ENCODE measurements around the gene DLK1.

DNA sequence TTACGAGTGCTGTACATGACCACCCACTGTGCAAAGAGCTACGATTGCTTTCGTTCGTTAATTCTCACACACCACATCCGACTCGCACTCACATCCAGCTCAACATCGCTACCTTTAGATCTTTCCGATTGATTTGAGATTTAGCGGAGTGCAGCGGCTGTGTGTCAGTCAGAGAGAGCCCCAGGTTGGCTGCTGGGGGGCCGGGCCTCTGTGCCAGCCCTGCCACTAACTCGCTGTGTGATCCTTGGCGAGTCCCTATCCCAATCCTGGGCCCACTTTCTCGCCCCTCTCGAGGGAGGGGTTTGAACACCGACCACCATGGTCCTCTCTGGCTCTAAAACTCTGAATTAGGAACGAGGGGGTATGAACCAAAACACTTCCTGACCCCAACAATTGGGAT lies 8.6 kb downstream of the DLK1 start:
- TF ChIP-seq POLR2AphosphoS5 (IDR thresholded peaks at IDR 0.05; ENCODE audit: low read depth, low read length) (no peak), TCF7L2 (IDR thresholded peaks at IDR 0.05; ENCODE audit: low read depth, low read length) (no peak), SIN3A (IDR thresholded peaks at IDR 0.05; ENCODE audit: borderline replicate concordance, insufficient read depth, low read depth, low read length) (no peak)
- TF ChIP-seq, protein P1, sequence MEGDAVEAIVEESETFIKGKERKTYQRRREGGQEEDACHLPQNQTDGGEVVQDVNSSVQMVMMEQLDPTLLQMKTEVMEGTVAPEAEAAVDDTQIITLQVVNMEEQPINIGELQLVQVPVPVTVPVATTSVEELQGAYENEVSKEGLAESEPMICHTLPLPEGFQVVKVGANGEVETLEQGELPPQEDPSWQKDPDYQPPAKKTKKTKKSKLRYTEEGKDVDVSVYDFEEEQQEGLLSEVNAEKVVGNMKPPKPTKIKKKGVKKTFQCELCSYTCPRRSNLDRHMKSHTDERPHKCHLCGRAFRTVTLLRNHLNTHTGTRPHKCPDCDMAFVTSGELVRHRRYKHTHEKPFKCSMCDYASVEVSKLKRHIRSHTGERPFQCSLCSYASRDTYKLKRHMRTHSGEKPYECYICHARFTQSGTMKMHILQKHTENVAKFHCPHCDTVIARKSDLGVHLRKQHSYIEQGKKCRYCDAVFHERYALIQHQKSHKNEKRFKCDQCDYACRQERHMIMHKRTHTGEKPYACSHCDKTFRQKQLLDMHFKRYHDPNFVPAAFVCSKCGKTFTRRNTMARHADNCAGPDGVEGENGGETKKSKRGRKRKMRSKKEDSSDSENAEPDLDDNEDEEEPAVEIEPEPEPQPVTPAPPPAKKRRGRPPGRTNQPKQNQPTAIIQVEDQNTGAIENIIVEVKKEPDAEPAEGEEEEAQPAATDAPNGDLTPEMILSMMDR (IDR thresholded peaks at IDR 0.05) = no peak

All from Panc1 (cell line).